DMS 273 (cell line): ENCODE results near the gene MARK2.

ENCODE experiments used
- DNase-seq: peaks from one replicate; lab custom pipeline; 2025; ENCODE audit not compliant: unreplicated experiment; lab: John Stamatoyannopoulos, UW

MARK2 gene

DNA sequence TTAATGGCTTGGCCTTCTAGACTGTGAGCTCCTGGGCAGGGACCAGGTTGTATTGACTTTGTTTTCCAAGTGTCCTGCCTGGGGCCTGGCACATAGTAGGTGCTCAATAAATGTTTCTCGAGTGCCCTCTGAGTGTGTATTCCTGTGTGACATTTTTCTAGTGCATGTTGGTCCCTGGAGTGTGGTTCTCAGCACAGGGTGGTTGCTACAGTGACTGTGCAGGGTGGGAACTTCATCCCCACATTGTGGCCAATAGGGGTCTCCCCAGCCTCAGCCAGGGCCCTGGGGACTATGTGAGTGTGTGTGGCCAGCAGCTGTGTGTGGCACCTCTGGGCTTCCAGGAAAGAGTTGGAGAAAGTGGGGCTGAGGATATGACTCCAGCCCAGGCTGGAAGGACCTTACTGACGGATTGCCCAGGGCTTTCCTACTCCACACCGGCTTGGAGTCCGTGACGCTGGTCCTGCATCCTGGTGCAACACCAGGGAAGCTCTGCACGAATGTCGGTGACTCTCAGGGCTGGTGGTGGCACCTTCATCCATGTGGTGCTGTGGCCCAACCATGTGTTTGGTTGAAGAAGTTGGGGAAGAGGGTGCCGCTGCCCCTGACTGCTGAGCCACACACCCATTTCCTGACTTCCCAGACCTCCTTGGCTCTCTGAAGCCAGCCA is 9.0 kb upstream of the MARK2 start:
- peak; percentile 52 for DNase-seq

DNA sequence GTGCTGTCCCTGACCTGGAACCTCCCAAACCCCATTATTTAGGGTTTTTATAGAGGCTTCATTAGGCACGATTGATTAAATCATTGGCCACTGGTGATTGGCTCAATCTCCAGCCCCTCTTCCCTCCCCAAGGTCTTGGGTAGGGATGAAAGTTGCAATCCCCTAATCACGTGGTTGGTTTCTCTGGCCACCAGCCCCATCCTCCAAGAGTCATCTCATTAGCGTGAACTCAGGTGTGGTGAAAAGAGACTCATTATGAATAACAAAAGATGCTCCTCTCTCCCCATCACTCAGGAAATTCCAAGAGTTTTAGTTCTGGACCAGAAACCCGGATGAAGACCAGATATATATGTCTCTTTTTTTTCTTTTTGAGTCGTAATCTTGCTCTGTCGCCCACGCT is 7.6 kb upstream of the MARK2 start:
- DNase-seq: no peak

DNA sequence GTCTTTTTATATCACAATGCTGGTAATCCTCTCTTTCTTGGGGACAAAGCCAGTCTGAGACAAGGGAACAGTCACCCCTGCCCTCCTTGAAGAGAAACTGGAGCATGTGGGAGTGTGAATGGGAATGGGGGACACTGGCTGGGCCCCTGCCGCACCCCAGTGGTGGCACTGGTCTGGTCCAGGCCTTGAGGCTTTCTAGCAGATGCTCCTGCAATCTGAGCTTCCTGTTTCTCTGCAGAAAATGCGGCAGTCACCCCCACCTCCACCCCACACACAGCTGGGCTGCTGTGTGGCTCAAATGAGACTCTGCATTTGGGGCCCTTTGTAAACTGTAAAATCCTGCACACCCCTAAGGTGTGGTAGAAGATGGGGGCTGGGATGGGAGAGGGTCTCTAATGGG is 6.6 kb upstream of the MARK2 start:
- DNase-seq: peak; percentile 8

DNA sequence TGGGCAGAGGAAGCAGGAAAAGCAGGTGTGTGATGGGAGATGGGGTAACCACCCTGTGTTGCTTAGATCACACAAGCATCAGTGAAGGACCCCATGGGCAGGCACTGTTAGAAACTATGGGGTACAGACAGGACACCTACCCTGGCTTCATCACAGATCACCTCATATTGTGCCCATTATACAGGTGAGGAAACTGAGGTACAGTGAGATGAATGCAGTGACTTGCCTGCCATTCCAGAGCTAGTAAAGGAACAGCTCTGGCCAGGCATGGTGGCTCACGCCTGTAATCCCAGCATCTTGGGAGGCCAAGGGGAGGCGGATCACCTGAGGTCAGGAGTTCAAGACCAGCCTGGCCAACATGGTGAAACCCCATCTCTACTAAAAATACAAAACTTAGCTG is 5.9 kb upstream of the MARK2 start:
- DNase-seq: no peak

DNA sequence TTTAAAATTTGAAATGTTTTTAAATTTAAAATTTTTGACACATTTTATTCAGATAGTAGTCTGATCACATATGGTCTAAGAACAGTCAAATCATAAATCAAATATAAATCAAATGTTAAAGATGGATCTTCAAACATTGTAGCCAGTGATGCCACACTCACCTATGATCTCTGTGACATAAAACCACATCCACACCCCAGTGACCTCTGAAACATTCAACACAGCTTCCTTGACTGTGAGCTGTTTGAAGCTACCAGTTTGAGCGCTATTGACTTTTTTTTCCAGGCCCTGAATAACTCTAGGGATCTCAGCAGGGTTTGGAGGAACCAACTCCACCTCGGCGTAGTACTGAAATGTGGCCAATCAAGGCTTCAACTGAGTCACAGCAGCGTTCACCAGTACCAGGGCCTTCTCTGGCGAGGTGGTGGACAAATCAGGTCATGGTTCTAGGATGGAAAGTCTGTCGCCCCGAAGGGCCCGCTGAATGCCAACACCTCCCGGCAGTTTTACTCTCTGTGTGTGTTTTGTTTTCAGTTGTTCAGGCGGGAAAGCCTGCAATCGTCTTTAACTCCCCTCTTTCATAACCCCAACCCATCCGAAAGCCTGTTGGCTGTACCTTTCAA is 4.3 kb upstream of the MARK2 start:
- DNase-seq: no peak

DNA sequence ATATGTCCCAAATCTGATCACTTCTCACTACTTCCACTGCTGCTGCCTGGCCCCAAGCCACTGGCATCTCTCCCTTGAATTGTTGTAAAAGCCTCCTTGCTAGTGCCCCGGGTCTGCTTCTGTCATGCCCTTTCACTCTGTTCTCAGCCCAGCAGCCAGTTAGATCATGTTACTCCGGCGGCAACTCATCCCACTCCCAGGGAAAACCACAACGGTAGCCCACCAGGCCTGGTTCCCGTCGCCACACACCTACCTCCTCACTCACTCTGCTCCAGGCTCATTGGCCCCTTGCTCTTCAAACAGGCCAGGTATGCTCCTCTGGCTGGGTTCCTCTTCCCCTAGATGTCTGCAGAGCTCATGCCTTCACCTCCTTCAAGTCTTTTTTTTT is 3.8 kb upstream of the MARK2 start:
- DNase-seq: no peak

DNA sequence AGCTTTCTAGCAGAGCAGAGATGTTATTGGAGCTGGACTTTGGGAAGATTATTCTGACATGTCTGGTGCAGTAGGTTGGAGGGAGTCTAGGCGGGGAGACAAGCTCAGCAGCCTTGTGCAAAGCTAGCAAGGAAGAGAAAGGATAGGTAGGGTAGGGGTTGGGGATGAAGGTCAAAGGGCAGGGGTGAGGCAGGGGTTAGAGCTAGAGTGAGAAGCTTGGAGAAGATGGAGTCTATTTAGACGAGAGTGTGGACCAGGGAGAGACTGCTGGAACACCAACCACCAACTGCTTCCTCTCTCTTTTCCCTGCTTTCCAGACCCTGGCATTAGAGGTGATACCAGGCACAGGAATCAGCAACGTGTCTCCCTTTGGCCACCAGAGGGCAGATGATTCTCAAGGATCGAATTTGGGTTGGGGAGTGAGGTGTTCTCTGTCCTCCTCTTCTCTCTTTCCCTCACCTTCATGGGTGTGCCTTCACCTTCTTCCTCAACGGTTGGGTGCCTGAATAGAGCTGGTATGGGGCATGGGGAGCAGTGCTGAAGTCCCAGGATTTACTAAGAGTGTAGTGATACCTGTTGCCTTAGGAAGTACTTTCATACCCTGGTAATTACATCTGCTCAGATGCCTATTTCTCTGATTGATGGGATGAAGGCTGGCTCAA is 1.8 kb upstream of the MARK2 start:
- DNase-seq: peak; percentile 90

DNA sequence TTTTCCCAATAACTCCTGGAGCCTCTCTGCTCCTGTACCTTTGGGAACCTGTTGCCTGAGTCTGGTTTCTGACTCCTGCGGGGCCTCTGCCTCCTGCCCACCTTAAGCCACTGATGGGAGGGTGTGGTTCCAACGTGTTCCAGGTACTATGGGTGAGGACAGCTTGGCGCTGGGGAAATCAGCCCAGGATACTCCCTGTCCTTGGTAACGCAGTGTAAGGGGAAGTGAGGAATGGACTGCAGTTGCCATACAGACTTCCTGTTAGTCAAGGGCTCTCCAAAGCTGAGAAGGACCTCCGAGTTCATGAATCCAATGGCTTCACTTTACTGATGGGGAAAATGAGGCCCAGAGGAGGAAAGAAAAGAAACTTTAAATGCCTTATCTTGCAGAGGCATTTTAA is 1.2 kb upstream of the MARK2 start:
- no peak for DNase-seq

DNA sequence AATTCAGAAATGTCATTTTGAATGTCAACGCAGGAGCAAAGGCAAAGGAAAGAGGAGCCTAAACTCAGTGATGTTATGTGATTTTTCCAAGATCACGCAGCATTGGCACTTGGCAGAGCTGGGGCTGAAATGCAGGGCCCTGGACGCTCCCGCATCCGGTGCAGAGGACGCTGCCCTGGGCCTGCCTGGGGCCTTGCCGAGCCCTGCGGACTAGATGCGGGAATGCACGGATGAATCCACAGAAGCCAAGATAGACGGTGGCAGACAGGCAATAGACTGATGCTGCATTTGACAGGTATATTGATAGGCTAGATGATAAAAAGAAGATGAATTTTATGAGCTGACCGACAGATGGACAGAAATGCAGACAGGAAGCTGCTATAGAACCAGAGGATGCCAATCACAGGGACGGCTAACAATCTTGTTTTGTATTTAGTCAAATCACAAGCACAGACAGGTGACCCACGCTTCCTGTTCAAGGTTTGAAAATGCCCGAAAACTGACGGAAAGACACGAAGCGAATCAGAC is 696 bp upstream of the MARK2 start:
- DNase-seq: no peak

DNA sequence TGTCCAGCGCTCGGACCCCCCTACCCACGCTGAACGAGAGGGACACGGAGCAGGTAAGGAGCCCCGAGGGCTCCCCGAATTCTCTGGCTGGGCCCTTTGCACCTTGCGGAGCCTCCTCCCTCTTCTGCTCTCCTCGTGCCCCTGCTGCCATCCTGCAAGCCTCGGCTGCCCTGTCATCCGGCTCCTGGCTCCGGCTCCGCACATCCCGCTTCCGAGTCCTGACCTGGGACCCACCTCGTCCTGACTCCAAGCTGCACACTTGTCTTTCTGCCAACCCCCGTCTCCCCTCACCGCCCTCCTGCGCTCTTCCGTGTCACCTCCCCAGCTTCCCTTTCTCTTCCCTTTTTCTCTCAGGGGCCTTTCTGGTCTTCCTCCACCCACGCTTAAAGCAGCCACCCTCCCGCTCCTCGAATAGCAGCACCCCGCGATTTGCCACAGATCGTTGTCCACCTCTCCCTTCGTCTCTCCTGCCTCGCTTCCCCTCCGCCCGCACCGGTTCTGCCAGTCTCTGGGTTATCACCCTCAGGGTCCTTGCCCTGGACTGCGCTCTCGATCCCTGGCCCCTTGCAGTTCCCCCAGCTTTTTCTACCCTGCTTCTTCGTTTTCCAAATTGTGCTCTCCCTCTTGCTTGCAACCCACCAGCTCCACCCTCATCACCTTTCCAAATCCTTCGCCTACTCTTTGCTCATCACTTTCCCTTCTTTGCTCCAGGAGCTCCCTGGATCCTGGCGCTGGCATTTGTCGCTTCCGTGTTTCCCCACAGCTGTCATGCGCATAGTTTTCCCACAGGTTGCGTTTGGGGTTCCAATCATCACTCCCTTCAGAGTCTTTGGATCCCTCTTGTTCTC is 822 bp downstream of the MARK2 start:
- peak; percentile 53 for DNase-seq

DNA sequence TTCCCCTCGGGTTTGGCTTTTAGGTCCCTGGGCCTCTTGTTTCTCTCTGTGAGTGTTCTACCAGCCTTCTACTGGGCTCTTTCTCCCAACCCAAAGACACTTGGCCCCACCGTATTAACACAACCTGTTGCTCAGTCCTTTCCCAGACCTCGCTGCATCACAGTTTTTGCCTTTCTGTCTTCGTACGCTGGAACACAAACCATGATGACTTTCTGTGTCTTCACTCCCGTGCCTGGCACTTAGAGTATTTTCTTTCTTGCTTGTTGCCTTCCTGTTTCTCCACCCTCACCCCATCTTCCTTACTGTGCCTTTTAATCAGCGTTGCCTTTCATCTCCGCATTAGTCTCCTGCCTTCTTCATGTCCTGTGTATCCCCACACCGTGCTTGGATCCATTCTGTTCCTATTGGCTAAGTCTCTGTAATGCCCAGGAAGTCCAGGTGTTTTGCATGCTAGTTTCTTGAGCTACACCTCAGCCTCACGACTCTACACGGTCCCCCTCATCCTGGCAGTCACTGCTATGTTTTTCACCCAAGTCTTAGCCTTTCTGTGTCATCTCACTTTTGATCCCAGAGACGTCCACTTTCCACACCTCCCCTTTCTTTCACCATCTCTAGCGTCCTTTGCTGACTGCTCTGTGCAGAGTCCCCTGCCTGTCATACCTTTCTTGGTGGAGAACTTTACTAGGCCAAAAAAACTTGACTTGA is 1.6 kb downstream of the MARK2 start:
- no peak for DNase-seq

DNA sequence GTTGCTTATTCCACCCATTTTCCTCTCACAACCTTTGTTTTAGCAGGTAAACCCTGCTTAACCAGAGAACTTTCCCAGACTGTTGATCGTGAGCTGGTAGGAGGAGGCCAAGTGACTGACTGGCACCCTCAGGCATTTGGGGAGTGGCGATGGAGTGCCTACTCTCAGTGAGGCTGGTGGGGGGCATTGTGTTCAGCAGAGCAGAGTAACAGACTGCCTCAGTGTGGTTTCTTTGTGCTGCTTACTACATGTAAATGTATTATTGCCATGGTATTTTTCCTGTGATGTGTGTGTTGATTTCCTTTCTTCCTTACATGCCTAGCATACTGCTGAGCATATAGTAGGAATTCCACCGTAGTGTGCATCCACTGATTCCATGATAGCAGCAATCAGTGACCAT is 2.6 kb downstream of the MARK2 start:
- DNase-seq: peak; percentile 10

DNA sequence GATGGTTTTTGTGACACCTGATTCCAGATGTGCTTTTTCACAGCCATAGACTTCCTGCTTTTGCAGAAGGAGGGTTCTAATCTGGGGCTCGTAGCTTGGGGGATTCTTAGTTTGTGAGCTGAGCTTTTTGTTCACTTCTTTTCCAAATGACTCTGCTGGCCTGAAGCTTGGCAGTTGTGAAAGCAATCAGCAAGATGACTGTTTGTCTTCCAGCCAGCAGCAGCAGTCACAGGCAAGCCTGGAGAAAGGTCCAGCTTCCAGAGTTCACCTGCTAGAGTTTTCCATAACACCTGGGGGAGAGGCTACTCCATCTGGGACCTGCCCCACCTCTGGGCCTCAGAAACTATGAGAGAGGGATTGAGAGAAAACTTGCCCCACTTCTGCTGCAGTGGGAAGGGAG is 4.1 kb downstream of the MARK2 start:
- no peak for DNase-seq

DNA sequence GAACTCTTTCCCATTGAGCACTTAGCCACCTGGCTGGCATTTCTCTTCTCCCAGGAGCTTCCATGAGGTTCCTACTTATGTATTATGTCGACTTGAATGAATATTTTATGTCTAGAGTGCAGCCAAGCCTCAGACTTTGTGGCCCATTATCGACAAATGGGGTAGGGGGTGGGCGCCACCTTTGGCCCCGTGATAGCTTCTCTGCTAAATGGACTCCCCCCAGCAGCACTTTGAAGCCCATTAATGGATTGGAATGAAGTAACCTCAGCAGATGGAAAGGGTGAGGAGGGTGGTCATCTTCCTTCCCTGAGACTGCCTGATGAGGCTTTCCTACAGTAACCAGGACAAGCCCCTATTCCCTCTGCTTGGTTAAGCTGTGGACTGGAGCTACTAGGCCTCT is 5.9 kb downstream of the MARK2 start:
- DNase-seq: no peak

DNA sequence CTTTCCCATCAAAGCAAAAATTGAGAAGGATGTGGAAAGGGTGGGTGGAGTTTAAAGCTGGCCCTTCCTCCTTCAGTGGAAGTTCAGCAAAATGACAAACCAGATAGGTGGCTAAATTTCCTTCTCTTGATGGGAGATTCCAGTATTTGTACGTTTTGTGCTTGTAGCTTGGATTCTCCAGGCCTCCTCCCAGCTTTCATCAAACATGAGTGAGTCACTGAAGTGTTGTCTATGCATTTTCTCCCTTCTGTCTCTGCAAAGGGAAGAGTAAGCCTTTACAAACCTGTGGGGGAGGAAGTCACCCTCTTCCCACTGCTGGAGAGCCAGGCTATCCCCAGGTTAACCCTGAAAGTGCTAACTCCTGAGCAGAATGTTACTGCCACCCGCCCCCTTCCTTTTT is 6.4 kb downstream of the MARK2 start:
- DNase-seq: no peak

DNA sequence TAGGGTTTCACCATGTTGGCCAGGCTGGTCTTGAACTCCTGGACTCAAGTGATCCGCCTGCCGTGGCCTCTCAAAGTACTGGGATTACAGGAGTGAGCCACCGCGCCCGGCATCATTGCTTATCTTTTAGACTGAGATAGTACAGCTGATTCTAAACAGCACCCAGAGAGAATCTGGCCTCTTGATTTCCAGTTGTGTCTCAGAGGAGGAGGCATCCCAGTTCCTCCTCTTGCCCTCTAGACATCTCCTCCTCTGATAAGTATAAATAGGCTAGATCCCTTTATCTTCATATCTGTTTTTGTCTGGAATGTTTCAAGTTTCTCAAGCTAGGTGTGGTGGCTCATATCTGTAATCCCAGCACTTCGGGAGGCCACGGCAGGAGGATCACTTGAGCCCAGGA is 7.0 kb downstream of the MARK2 start:
- DNase-seq: no peak

DNA sequence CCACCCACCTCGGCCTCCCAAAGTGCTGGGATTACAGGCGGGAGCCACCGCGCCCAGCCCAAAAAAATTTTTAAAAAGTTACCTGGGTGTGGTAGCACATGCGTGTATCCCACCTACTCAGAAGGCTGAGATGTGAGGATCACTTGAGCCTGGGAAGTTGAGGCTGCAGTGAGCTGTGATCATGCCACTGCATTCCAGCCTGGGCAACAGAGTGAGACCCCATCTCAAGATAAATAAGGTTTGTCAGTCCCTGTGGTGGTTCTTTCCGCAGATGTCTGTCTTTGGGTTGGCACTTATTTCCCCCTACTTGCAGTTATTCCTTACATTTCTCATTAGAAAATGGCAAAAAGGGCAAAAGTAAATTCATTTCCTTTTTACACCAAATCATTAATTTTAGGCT is 8.0 kb downstream of the MARK2 start:
- no peak for DNase-seq

DNA sequence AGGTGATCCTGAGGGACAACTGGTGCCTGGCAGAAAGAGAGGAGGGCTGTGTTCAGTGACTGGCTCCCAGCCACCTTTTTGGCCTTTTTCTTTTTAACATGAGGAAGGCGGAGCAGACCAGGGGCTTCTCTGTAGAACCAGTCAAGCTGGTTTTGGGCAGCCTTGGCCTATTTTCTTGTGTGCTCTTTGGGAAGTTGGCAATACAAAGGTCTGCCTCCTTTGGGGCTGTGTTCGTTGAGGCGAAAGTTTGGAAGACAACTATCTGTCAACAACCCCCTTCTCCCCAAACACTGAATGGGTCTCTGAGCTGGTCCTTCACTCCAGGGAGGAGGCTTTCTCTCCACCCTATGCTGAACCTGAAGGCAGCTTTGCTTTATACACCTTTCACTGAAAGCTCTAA is 8.5 kb downstream of the MARK2 start:
- no peak for DNase-seq

DNA sequence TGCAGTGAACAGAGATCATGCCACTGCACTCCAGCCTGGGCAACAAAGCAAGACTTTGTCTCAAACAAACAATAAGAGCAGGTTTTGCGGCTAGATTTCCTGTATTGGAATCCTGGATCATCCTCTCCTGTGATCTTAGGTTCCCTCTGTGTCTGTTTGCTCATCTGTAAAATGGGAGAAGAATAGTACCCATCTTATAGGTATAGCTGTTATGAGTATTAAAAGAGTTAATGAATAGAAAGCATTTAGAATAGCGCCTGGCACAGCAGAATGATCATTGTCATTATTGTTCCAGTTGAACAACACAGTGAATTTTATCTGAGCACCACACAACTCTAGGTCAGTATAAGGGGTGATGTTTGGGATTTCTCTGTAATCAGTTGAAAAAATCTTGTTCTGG is 10.8 kb downstream of the MARK2 start:
- DNase-seq: no peak

DNA sequence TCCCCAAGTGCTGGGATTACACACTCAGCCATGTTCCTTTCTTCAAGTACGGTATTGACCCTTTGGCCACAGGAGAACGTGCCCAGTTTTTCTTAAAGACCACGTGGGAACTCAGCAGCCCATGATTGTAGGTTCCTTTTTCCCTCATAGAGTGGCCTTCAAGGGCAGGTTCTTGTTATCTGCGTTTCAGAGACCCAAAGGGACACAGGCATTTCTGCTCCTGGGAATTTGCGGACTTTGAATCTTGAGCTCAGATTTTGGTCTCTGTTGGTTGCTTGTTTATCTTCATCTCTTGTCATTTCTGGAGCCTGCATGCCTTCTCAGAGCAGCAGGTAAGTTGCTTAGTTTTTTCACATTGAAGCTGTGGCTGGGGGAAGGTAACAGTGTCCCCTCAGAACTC is 12.0 kb downstream of the MARK2 start:
- DNase-seq: no peak

DNA sequence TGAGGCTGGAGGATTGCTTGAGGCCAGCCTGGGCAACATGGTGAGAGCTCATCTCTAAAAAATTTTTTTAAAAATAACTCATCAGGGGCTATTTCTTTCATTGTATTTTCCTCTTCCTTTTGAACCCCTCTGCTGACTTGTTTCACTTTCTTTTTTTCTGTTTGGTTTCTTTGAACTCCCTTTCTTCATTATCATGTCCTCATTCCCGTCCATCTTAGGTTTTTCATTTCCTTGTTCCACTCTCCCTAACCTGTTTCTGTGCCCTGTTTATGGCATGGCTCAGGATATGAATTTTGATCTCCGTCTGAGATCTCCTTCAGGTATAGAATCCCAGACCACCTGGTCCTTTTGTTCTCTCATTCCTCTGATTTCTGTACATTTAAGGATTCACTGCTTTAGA is 12.5 kb downstream of the MARK2 start:
- no peak for DNase-seq
